Liver (tissue), 9 donors: Measurements from ENCODE around the gene UBTD1. TPM values are rescaled to one million over a fixed set of nuclear protein-coding genes. Genes with fewer than 3 reads are reported as not detected.
A peak's percentile ranks its signal among the peaks of the same experiment; 100 is the strongest.

Experiments used
- DNase-seq: peaks from one replicate; pipeline ENCODE4 v3.0.0-alpha.2; 2017; ENCODE audit warnings: low spot score
- H3K27ac ChIP-seq, 2 donors: one replicate each; pipeline ENCODE4 v1.7.0; 2013; ENCODE audit warnings: inconsistent platforms in 2 of 2, low read length in 2 of 2, control low read depth in 1 of 2, low read depth in 1 of 2, mild to moderate bottlenecking in 1 of 2
- H3K27me3 ChIP-seq, 4 donors: one replicate each; pipeline versions ENCODE4 v1.6.1 to v1.7.0; 2013; ENCODE audit warnings: low read length in 3 of 4, inconsistent platforms in 1 of 4, mild to moderate bottlenecking in 1 of 4, moderate library complexity in 1 of 4; ENCODE audit not compliant: control insufficient read depth in 4 of 4, insufficient read depth in 4 of 4
- H3K36me3 ChIP-seq, 4 donors: one replicate each; pipeline versions ENCODE4 v1.6.1 to v1.7.0; 2013; ENCODE audit warnings: low read length in 3 of 4, mild to moderate bottlenecking in 3 of 4, low read depth in 1 of 4, moderate library complexity in 1 of 4; ENCODE audit not compliant: control insufficient read depth in 4 of 4, insufficient read depth in 3 of 4
- H3K4me1 ChIP-seq, 4 donors: one replicate each; pipeline versions ENCODE4 v1.6.1 to v1.7.0; 2013; ENCODE audit warnings: low read length in 3 of 4, mild to moderate bottlenecking in 3 of 4, moderate library complexity in 1 of 4; ENCODE audit not compliant: control insufficient read depth in 4 of 4, insufficient read depth in 4 of 4
- H3K4me3 ChIP-seq, 3 donors: one replicate each; pipeline versions ENCODE4 v1.6.1 to v1.7.0; 2013; ENCODE audit warnings: low read length in 3 of 3, control low read depth in 1 of 3, low read depth in 1 of 3, mild to moderate bottlenecking in 1 of 3
- H3K9ac ChIP-seq, 2 donors: one replicate each; pipeline ENCODE4 v1.7.0; 2013; ENCODE audit warnings: low read length in 2 of 2, mild to moderate bottlenecking in 2 of 2, moderate library complexity in 2 of 2, control low read depth in 1 of 2, low read depth in 1 of 2
- H3K9me3 ChIP-seq, 4 donors: one replicate each; pipeline versions ENCODE4 v1.6.1 to v1.7.0; 2013; ENCODE audit warnings: low read length in 3 of 4; ENCODE audit not compliant: control insufficient read depth in 4 of 4
- GABPA ChIP-seq, 2 donors: IDR thresholded peaks in 1 of 2; conservative IDR thresholded peaks in 1 of 2; 2 replicates each; pipeline ENCODE4 v1.6.1; 2016; ENCODE audit warnings: antibody characterized with exemption in 2 of 2, mild to moderate bottlenecking in 1 of 2, moderate library complexity in 1 of 2
- HNF4A ChIP-seq, 2 donors: conservative IDR thresholded peaks; 2 replicates each; pipeline ENCODE4 v1.6.1; 2016; ENCODE audit warnings: antibody characterized with exemption in 2 of 2, mild to moderate bottlenecking in 2 of 2
- MAX ChIP-seq: IDR thresholded peaks from 2 replicates; pipeline ENCODE4 v1.6.1; 2016; ENCODE audit warnings: antibody characterized with exemption
- NR2F2 ChIP-seq: IDR thresholded peaks from 2 replicates; pipeline ENCODE4 v1.6.1; 2016; ENCODE audit warnings: antibody characterized with exemption
- RAD21 ChIP-seq, 2 donors: IDR thresholded peaks; 2 replicates each; pipeline ENCODE4 v1.6.1; 2016; ENCODE audit warnings: antibody characterized with exemption in 2 of 2, mild to moderate bottlenecking in 2 of 2
- REST ChIP-seq: IDR thresholded peaks from 2 replicates; pipeline ENCODE4 v1.6.1; 2016; ENCODE audit warnings: antibody characterized with exemption, mild to moderate bottlenecking
- RXRA ChIP-seq, 2 donors: IDR thresholded peaks; 2 replicates each; pipeline ENCODE4 v1.6.1; 2017 to 2018; ENCODE audit warnings: antibody characterized with exemption in 2 of 2, mild to moderate bottlenecking in 1 of 2
- TAF1 ChIP-seq: conservative IDR thresholded peaks from 2 replicates; pipeline ENCODE4 v1.6.1; 2016; ENCODE audit warnings: antibody characterized with exemption, mild to moderate bottlenecking
- YY1 ChIP-seq: IDR thresholded peaks from 2 replicates; pipeline ENCODE4 v1.6.1; 2016; ENCODE audit warnings: antibody characterized with exemption, mild to moderate bottlenecking
- WGBS: extraction: QIAGEN DNeasy Blood & Tissue Kit; methylation state at CpG from one replicate; pipeline ENCODE4 v1.1.7; 2013; 5-methylcytosine and 5-hydroxymethylcytosine counted together
- polyA plus RNA-seq, 2 donors: library from polyadenylated mRNA; stranded (reverse) in 1 of 2; unstranded in 1 of 2; fragments of 200-250 nt in 1 of 2; fragments of >200 nt in 1 of 2; fragmentation: Nextera tagmentation in 1 of 2; extraction: Ambion mirVana in 1 of 2; gene quantifications; one replicate each; pipeline versions ENCODE4 v1.2.1 to v1.2.3, GENCODE V29; 2013 to 2015
- total RNA-seq, 2 donors: library from RNA; depleted of rRNA; stranded (reverse); fragments of >200 nt; gene quantifications; one replicate each; pipeline ENCODE4 v1.2.3, GENCODE V29; 2014
- TF ChIP-seq, protein P1 (sequence below): IDR thresholded peaks from 2 replicates; pipeline ENCODE4 v1.6.1; 2016; ENCODE audit warnings: antibody characterized with exemption
- donor health status: healthy.
- donor health status: healthy.
- donor health status: healthy.
- donor health status: healthy.
- donor health status: healthy.

The UBTD1 gene
- total and polyA plus RNA-seq, 4 donors, result 2.7 to 11.0 (median 9.3) TPM

GRCh38 chr10:97498076-97498840 lies 466 bp upstream of the UBTD1 start, which contains the start of gene MMS19 (continued):
- peak; percentile 65 for TF ChIP-seq REST
- TF ChIP-seq HNF4A (conservative IDR thresholded peaks at IDR 0.05), result peak in 1 of 2 donors; percentile 6
- TF ChIP-seq, protein P1, sequence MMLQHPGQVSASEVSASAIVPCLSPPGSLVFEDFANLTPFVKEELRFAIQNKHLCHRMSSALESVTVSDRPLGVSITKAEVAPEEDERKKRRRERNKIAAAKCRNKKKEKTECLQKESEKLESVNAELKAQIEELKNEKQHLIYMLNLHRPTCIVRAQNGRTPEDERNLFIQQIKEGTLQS, result no peak

DNA sequence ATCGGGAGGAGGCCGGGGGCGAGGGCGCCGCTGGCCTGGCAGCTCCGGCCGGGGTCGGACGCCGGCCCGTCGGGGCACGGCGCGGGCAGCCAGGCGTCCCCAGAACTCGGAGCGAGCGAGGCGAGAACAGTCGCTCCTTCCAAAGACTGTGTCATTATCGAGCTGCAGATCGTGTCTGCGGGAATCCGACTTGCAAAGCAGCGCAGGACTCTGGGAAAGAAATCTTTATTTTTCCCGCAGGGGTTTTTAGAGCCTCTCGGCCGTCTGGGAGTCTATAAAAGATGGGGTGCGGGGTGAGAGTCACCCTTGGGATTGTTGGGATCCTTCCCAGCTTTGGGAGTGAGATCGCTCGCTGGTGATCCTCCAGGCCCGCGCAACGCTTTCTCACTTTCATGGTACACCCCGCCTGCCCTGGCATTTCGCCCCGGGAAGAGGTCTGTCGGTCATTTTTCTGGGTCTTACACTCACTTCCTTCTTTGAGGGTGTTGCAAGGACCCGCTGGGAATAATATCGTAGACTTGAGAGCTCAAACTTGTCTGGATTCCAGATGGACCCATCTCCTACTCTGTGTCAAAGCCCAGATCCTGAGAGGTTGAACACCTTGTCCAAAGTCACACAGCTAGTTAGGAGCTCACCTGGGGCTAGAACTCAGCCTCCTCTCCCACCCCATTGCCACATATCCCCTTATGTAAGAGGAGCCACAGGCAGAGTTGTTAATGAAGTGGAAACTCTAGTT lies 1.0 kb downstream of the UBTD1 start:
- H3K4me1 ChIP-seq, result peaks cover 0 to 22% (median 15%) of the 10 kb centered on the region in 4 donors
- peak overlapping the region; percentile 89 to 94 for H3K27ac ChIP-seq
- peak overlapping the region; percentile 39 to 70 for H3K9ac ChIP-seq
- TF ChIP-seq REST (no peak), NR2F2 (no peak), RXRA (IDR thresholded peaks at IDR 0.05) (no peak), RAD21 (IDR thresholded peaks at IDR 0.05) (no peak), YY1 (peak; percentile 50), TAF1 (no peak), MAX (no peak)
- no peaks in the 10 kb centered on the region for H3K9me3 ChIP-seq
- DNase-seq, result peak; percentile 41
- H3K27me3 ChIP-seq, result no peaks in the 10 kb centered on the region
- no peaks in the 10 kb centered on the region for H3K36me3 ChIP-seq
- H3K4me3 ChIP-seq, result peak overlapping the region; percentile 78 to 89 (median 79)
- 1% methylated on average over 41 of the region's 41 CpGs for WGBS

GRCh38 chr10:97500297-97500575 lies 1.5 kb downstream of the UBTD1 start:
- 84% methylated on average over 2 of the region's 2 CpGs for WGBS
- no peaks in the 10 kb centered on the region for H3K36me3 ChIP-seq
- H3K9me3 ChIP-seq, result no peaks in the 10 kb centered on the region
- H3K4me3 ChIP-seq, result no peak overlapping the region
- H3K27ac ChIP-seq, result no peak overlapping the region
- peaks cover 0 to 22% (median 15%) of the 10 kb centered on the region in 4 donors for H3K4me1 ChIP-seq
- DNase-seq, result no peak
- no peaks in the 10 kb centered on the region for H3K27me3 ChIP-seq
- TF ChIP-seq NR2F2 (peak; percentile 20), GABPA (IDR thresholded peaks at IDR 0.05 in 1 of 2, conservative IDR thresholded peaks at IDR 0.05 in 1 of 2) (no peak)
- no peak overlapping the region for H3K9ac ChIP-seq
